ENCODE results near the gene THEMIS2. TPM values are rescaled to one million over a fixed set of nuclear protein-coding genes. Genes with fewer than 3 reads are reported as not detected.
A peak's percentile ranks its signal among the peaks of the same experiment; 100 is the strongest.

Gene THEMIS2
- total RNA-seq, 6 experiments from 2014 or later, result 3.3 to 14.3 (median 7.6) TPM

DNA sequence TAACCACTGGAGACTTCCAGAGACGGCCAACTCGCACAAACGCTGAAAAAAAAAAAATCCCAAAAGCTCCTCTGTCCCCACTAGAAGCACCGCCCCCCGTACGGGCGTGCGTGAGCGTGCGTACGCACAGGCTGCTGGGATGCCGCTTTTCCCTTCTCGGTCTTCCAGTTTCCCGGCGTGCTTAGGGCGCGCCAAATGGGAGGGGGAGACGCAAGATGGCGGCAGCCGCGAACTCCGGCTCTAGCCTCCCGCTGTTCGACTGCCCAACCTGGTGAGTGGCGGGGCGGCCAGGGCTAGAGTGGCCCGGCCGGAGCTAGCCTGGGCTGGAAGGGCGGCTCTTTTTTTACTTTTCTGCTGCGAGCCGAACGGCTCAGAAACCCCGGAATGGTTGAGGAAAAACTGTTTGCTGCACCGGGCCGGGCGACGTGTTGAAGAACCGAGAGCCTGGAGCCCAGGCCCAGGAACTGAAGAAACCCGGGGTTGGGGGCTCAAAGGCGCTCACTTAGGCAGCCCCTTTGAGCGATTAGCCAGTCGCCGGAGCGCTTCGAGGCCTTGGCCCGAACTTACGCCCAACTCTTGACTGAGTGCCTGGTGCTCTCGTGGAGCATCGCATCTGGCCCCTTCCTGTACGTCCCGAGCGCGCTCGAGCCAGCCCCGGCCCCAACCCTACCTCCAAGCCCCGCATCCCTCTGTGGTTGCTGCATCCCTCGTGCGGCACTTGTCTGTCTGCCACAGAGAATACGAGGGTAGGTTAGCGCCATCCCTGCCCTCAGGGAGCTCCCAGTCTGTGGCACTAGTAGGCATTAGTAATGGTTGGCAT is 41.5 kb upstream of the THEMIS2 start, which contains the start of gene PPP1R8:
Gene PPP1R8 (plus strand): TSS at position 162 of the 820 bp plus-strand sequence. CDS start 54 bp downstream, at position 216.
- H3K36me3 ChIP-seq, result peaks cover 0 to 17% (median 0%) of the 10 kb centered on the region in 4 donors
- peak; percentile 94 to 96 (median 96) for DNase-seq
- WGBS (ENCODE audit: insufficient coverage, low coverage, low lambda C conversion rate, missing lambda C conversion rate), result under 1% methylated on average over 37 of the region's 60 CpGs
- peak within 1 kb of the TSS; percentile 87 to 94 (median 94) for H3K4me3 ChIP-seq
- H3K27ac ChIP-seq, result peak within 1 kb of the TSS; percentile 76 to 90 (median 83)
- no peaks in the 10 kb centered on the region for H3K9me3 ChIP-seq
- intact Hi-C loops (cut with DNase I), result no loop called here
- TF ChIP-seq POLR2A (IDR thresholded peaks at IDR 0.05), result peak; percentile 71
- TF ChIP-seq, protein P1, sequence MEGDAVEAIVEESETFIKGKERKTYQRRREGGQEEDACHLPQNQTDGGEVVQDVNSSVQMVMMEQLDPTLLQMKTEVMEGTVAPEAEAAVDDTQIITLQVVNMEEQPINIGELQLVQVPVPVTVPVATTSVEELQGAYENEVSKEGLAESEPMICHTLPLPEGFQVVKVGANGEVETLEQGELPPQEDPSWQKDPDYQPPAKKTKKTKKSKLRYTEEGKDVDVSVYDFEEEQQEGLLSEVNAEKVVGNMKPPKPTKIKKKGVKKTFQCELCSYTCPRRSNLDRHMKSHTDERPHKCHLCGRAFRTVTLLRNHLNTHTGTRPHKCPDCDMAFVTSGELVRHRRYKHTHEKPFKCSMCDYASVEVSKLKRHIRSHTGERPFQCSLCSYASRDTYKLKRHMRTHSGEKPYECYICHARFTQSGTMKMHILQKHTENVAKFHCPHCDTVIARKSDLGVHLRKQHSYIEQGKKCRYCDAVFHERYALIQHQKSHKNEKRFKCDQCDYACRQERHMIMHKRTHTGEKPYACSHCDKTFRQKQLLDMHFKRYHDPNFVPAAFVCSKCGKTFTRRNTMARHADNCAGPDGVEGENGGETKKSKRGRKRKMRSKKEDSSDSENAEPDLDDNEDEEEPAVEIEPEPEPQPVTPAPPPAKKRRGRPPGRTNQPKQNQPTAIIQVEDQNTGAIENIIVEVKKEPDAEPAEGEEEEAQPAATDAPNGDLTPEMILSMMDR (IDR thresholded peaks at IDR 0.05), result no peak
- no peaks in the 10 kb centered on the region for H3K27me3 ChIP-seq
- peak; percentile 99 to 100 (median 100) for ATAC-seq
- H3K4me1 ChIP-seq, result peaks cover 0 to 11% (median 4%) of the 10 kb centered on the region in 4 donors

DNA sequence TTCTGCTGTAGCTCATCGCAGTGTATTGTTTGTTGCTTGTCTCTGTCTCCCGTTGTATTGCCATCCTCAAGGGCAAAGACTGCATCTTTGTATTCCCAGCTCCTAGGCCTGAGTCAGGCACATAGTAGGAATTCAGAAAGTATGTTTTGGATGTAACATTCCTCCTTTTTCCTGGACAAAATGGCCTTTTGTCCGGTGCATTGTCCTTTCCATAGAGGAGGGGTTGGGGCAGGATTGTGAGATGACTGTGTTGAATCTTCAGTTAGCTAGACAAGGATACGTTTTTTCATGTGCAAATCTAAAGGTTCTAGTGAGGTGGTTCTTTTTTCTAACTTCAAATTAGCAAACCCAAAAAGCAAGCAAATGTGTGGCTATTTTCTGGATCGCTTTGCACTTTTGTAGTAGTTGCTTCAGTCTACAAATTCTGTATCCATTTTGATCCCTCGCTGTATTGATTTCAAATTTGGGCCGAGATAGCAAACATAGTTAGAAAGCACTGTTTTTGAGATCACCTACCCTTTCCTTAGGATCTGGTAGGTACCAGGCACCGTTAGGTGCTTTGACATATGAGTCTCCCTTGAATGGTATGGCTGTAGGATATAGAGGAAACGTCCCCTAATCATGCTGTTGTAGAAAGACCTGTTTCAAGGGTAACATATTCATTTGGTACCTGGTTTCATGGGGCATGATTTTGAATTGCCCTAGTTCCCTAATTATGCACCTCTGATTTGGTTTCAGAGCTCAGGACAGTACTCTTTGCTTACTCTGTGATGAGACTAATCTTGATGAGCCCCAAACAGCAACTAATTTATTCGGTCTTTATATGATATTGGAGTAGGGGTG is 40.6 kb upstream of the THEMIS2 start:
- 44% methylated on average over 10 of the region's 10 CpGs for WGBS (ENCODE audit: insufficient coverage, low coverage, low lambda C conversion rate, missing lambda C conversion rate)
- H3K36me3 ChIP-seq, result peaks cover 0 to 17% (median 0%) of the 10 kb centered on the region in 4 donors
- no peaks in the 10 kb centered on the region for H3K9me3 ChIP-seq
- H3K4me3 ChIP-seq, result peak overlapping the region; percentile 87 to 94 (median 94)
- no peak overlapping the region for H3K27ac ChIP-seq
- TF ChIP-seq, protein P1 (IDR thresholded peaks at IDR 0.05), result no peak
- no peak for TF ChIP-seq POLR2A (IDR thresholded peaks at IDR 0.05)
- intact Hi-C loops (cut with DNase I), result no loop called here
- ATAC-seq (no peak), DNase-seq (no peak)
- peaks cover 0 to 11% (median 4%) of the 10 kb centered on the region in 4 donors for H3K4me1 ChIP-seq
- no peaks in the 10 kb centered on the region for H3K27me3 ChIP-seq

DNA sequence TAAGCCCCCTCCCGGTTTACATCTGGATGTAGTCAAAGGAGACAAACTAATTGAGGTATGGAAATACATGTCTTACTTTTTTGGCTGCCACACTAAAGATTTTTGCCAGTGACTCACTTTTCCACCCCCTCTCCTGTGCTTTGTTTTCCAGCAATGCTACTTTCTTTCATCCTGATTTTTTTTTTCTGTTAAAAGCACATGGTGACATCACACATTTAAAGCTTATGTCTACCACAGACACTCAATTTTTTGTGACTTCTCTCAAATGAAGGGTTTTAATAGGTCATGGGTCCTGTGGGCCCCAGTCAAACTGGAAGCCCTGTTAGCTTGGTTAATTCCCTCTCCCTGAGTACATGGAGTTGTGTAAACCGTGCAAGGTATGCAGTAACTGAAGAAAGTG is 39.6 kb upstream of the THEMIS2 start:
- Histone ChIP-seq H3K27me3 (no peaks in the 10 kb centered on the region), H3K9me3 (no peaks in the 10 kb centered on the region), H3K36me3 (peaks cover 0 to 17% (median 0%) of the 10 kb centered on the region in 4 donors), H3K4me1 (peaks cover 0 to 11% (median 4%) of the 10 kb centered on the region in 4 donors), H3K27ac (no peak overlapping the region), H3K4me3 (no peak overlapping the region)
- intact Hi-C loops (cut with DNase I), result no loop called here
- DNase-seq (no peak), ATAC-seq (no peak)
- whole genome bisulfite sequencing (ENCODE audit: insufficient coverage, low coverage, low lambda C conversion rate, missing lambda C conversion rate), result 100% methylated on average over 1 of the region's 2 CpGs
- TF ChIP-seq POLR2A (IDR thresholded peaks at IDR 0.05), result no peak
- TF ChIP-seq, protein P1 (IDR thresholded peaks at IDR 0.05), result no peak

DNA sequence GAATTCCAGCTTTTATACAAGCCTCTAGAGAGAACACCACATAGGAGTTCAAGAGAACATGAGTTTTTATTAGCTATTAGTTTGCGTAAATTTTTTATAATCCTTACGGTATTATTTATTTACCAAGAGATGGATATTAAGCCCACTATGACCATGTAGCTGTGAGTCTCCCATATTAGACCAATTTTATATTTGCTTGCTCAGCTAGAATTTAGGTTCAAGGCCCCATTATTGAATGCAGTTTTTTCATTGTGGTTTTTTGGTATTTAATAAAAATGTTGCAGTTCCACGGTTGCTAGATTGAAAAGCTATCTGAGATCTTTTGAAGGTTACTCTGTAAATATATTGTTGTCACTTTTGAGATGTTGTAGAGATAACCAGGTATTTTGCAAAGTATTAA is 38.9 kb upstream of the THEMIS2 start:
- no peak for ATAC-seq
- Histone ChIP-seq H3K4me1 (peaks cover 0 to 11% (median 4%) of the 10 kb centered on the region in 4 donors), H3K27ac (no peak overlapping the region), H3K4me3 (no peak overlapping the region), H3K9me3 (no peaks in the 10 kb centered on the region), H3K27me3 (no peaks in the 10 kb centered on the region), H3K36me3 (peaks cover 0 to 17% (median 0%) of the 10 kb centered on the region in 4 donors)
- DNase-seq, result no peak
- WGBS (ENCODE audit: insufficient coverage, low coverage, low lambda C conversion rate, missing lambda C conversion rate), result 84% methylated on average over 3 of the region's 3 CpGs
- TF ChIP-seq, protein P1 (IDR thresholded peaks at IDR 0.05), result no peak
- no peak for TF ChIP-seq POLR2A (IDR thresholded peaks at IDR 0.05)
- intact Hi-C loops (cut with DNase I), result no loop called here

All from right lobe of liver (tissue), 6 donors.